Fibroblast of lung (primary cell): ENCODE results near the gene ATRIP.

ENCODE experiments used
- CTCF ChIP-seq, 2 donors: IDR thresholded peaks in 1 of 2; conservative IDR thresholded peaks in 1 of 2; 1 replicate in 1 of 2; 2 replicates in 1 of 2; pipeline ENCODE4 v1.5.1; 2011 to 2012; ENCODE audit warnings: low read length in 2 of 2, control low read depth in 1 of 2, inconsistent platforms in 1 of 2, low read depth in 1 of 2, mild to moderate bottlenecking in 1 of 2
- EZH2 ChIP-seq: IDR thresholded peaks from 2 replicates; pipeline ENCODE4 v1.5.1; 2012; ENCODE audit warnings: low read length, control low read depth, mild to moderate bottlenecking; ENCODE audit errors: missing control alignments

- TF ChIP-seq CTCF (conservative IDR thresholded peaks at IDR 0.05 in 1 of 2, IDR thresholded peaks at IDR 0.05 in 1 of 2; ENCODE audit: low read depth in 1 of 2, low read length in 2 of 2) (no peak), EZH2 (no peak)
These were observed 4.7 kb downstream of the ATRIP start for GRCh38 chr3:48451270-48451669.
